H9 (cell line): ENCODE data around the gene COQ8B. TPM values are rescaled to one million over a fixed set of nuclear protein-coding genes. Genes with fewer than 3 reads are reported as not detected.

ENCODE experiments used
- DNase-seq: peaks from one replicate; pipeline ENCODE4 v3.0.0-alpha.2; 2017
- H2AFZ ChIP-seq: one replicate; pipeline ENCODE4 v1.6.1; 2013; ENCODE audit warnings: mild to moderate bottlenecking, low read length, control low read depth, moderate library complexity
- H2AK5ac ChIP-seq: 2 replicates; pipeline ENCODE4 v1.6.1; 2013; ENCODE audit warnings: low read length, control low read depth, mixed read lengths; ENCODE audit not compliant: insufficient read length
- H2BK120ac ChIP-seq: one replicate; pipeline ENCODE4 v1.6.1; 2013; ENCODE audit warnings: low read depth, mild to moderate bottlenecking, low read length, control low read depth, inconsistent platforms; ENCODE audit not compliant: poor library complexity, severe bottlenecking
- H2BK12ac ChIP-seq: 2 replicates; pipeline ENCODE4 v1.6.1; 2013; ENCODE audit warnings: low read length, control low read depth, mixed read lengths, low read depth; ENCODE audit not compliant: insufficient read length
- H2BK15ac ChIP-seq: 2 replicates; pipeline ENCODE4 v1.6.1; 2013; ENCODE audit warnings: low read depth, low read length, control low read depth
- H2BK20ac ChIP-seq: one replicate; pipeline ENCODE4 v1.6.1; 2013; ENCODE audit warnings: low read depth, mild to moderate bottlenecking, low read length, control low read depth, inconsistent platforms; ENCODE audit not compliant: poor library complexity, severe bottlenecking
- H2BK5ac ChIP-seq: 2 replicates; pipeline ENCODE4 v1.6.1; 2013; ENCODE audit warnings: low read length, control low read depth, mixed read lengths; ENCODE audit not compliant: insufficient read length
- H3K14ac ChIP-seq: 2 replicates; pipeline ENCODE4 v1.6.1; 2013; ENCODE audit warnings: low read length, control low read depth; ENCODE audit not compliant: insufficient read depth
- H3K18ac ChIP-seq: 2 replicates; pipeline ENCODE4 v1.6.1; 2013; ENCODE audit warnings: low read depth, mild to moderate bottlenecking, mixed read lengths, low read length, control low read depth; ENCODE audit not compliant: insufficient read length
- H3K23ac ChIP-seq: 2 replicates; pipeline ENCODE4 v1.6.1; 2013; ENCODE audit warnings: low read length, control low read depth, mixed read lengths, low read depth; ENCODE audit not compliant: insufficient read length
- H3K23me2 ChIP-seq: 2 replicates; pipeline ENCODE4 v1.6.1; 2013; ENCODE audit warnings: low read depth, mild to moderate bottlenecking, mixed read lengths, low read length, control low read depth; ENCODE audit not compliant: insufficient read length, poor library complexity, severe bottlenecking
- H3K27ac ChIP-seq: 2 replicates; pipeline ENCODE4 v1.5.1; 2013; ENCODE audit warnings: low read length, control low read depth, mixed read lengths, low read depth; ENCODE audit not compliant: insufficient read length
- H3K27me3 ChIP-seq: 2 replicates; pipeline ENCODE4 v1.6.1; 2013; ENCODE audit warnings: low read length, control low read depth, inconsistent platforms; ENCODE audit not compliant: insufficient read depth
- H3K4ac ChIP-seq: 2 replicates; pipeline ENCODE4 v1.6.1; 2013; ENCODE audit warnings: low read depth, mild to moderate bottlenecking, control low read depth, inconsistent platforms, low read length, moderate library complexity
- H3K4me1 ChIP-seq: 2 replicates; pipeline ENCODE4 v1.6.1; 2013; ENCODE audit warnings: low read length, control low read depth, inconsistent platforms; ENCODE audit not compliant: insufficient read depth
- H3K4me2 ChIP-seq: 2 replicates; pipeline ENCODE4 v1.6.1; 2013; ENCODE audit warnings: low read length, control low read depth, mixed read lengths; ENCODE audit not compliant: insufficient read length, insufficient read depth
- H3K56ac ChIP-seq: 2 replicates; pipeline ENCODE4 v1.6.1; 2013; ENCODE audit warnings: low read depth, mild to moderate bottlenecking, mixed read lengths, low read length, control low read depth; ENCODE audit not compliant: insufficient read length
- H3K79me1 ChIP-seq: 2 replicates; pipeline ENCODE4 v1.6.1; 2013; ENCODE audit warnings: low read depth, mild to moderate bottlenecking, moderate library complexity, low read length, control low read depth, inconsistent platforms; ENCODE audit not compliant: insufficient read depth, poor library complexity, severe bottlenecking
- H3K79me2 ChIP-seq: 2 replicates; pipeline ENCODE4 v1.6.1; 2013; ENCODE audit warnings: low read length, control low read depth, inconsistent platforms; ENCODE audit not compliant: insufficient read depth
- H3K9ac ChIP-seq: 2 replicates; pipeline ENCODE4 v1.6.1; 2013; ENCODE audit warnings: low read length, control low read depth, mixed read lengths; ENCODE audit not compliant: insufficient read length; ENCODE audit errors: extremely low read depth
- H3K9me3 ChIP-seq: one replicate; pipeline ENCODE4 v1.6.1; 2013; ENCODE audit warnings: low read depth, low read length, inconsistent platforms; ENCODE audit not compliant: control insufficient read depth
- H3T11ph ChIP-seq: one replicate; pipeline ENCODE4 v1.6.1; 2013; ENCODE audit warnings: mild to moderate bottlenecking, low read length, control low read depth, inconsistent platforms
- H4K20me1 ChIP-seq: one replicate; pipeline ENCODE4 v1.6.1; 2013; ENCODE audit not compliant: control insufficient read depth, insufficient read length, insufficient read depth
- H4K5ac ChIP-seq: 2 replicates; pipeline ENCODE4 v1.6.1; 2013; ENCODE audit warnings: low read depth, mild to moderate bottlenecking, mixed read lengths, low read length, control low read depth; ENCODE audit not compliant: insufficient read length
- H4K8ac ChIP-seq: replicated peaks from 2 replicates; pipeline ENCODE4 v1.6.1; 2013; ENCODE audit warnings: low read length, control low read depth, mixed read lengths, low read depth; ENCODE audit not compliant: insufficient read length
- H4K91ac ChIP-seq: 2 replicates; pipeline ENCODE4 v1.6.1; 2013; ENCODE audit warnings: low read depth, mild to moderate bottlenecking, moderate library complexity, mixed read lengths, low read length, control low read depth; ENCODE audit not compliant: insufficient read length
- H3K27ac Mint-ChIP-seq, 3 experiments: 2 replicates in 2 of 3; 3 replicates in 1 of 3; pipeline ENCODE4 v1.8.0; 2020 to 2021; ENCODE audit warnings: mixed read lengths in 3 of 3, mild to moderate bottlenecking in 1 of 3, moderate library complexity in 1 of 3
- H3K27me3 Mint-ChIP-seq: 2 replicates; pipeline ENCODE4 v1.8.0; 2021; ENCODE audit warnings: low read depth, mild to moderate bottlenecking, moderate library complexity, mixed read lengths
- H3K36me3 Mint-ChIP-seq, 3 experiments: 2 replicates in 2 of 3; 3 replicates in 1 of 3; pipeline ENCODE4 v1.8.0; 2020 to 2021; ENCODE audit warnings: low read depth in 3 of 3, mixed read lengths in 3 of 3; ENCODE audit not compliant: insufficient read depth in 1 of 3
- H3K4me1 Mint-ChIP-seq, 2 experiments: 2 replicates each; pipeline ENCODE4 v1.8.0; 2020; ENCODE audit warnings: mixed read lengths in 2 of 2
- H3K4me3 Mint-ChIP-seq, 2 experiments: 2 replicates in 1 of 2; 3 replicates in 1 of 2; pipeline ENCODE4 v1.8.0; 2020 to 2021; ENCODE audit warnings: mild to moderate bottlenecking in 2 of 2, mixed read lengths in 2 of 2, moderate library complexity in 1 of 2
- H3K9me3 Mint-ChIP-seq, 2 experiments: 2 replicates in 1 of 2; 3 replicates in 1 of 2; pipeline ENCODE4 v1.8.0; 2020; ENCODE audit warnings: mild to moderate bottlenecking in 2 of 2, mixed read lengths in 2 of 2, moderate library complexity in 1 of 2
- CTCF ChIP-seq: fragments of 200-600 bp; sonication (generic); conservative IDR thresholded peaks from 3 replicates; pipeline ENCODE4 v1.8.0; 2021; ENCODE audit warnings: antibody characterized with exemption, mild to moderate bottlenecking
- WGBS: extraction: QIAGEN DNeasy Blood & Tissue Kit; methylation state at CpG from one replicate; pipeline ENCODE4 v1.1.7; 2013; ENCODE audit warnings: missing lambda C conversion rate, low lambda C conversion rate, mixed read lengths; ENCODE audit not compliant: insufficient read length; ENCODE audit errors: extremely low coverage; 5-methylcytosine and 5-hydroxymethylcytosine counted together
- total RNA-seq: library from RNA; stranded (reverse); gene quantifications from 2 replicates; pipeline ENCODE4 v1.2.1, GENCODE V29; 2021

Gene COQ8B
- total RNA-seq, 1 experiment from 2014 or later = 40.5 TPM

GRCh38 chr19:40741527-40742390 lies 25.1 kb upstream of the COQ8B start:
- Histone ChIP-seq H3K4ac (no peak overlapping the region), H3K18ac (no peak overlapping the region), H4K20me1 (no peaks in the 10 kb centered on the region), H2BK15ac (no peak overlapping the region), H3K79me1 (no peaks in the 10 kb centered on the region), H3K14ac (no peak overlapping the region; the same call in 1 of the 2 replicates), H2AFZ (no peak overlapping the region), H3K27me3 (no peaks in the 10 kb centered on the region), H3K23ac (no peak overlapping the region), H3T11ph (no peak overlapping the region), H3K56ac (no peak overlapping the region), H3K9ac (no peak overlapping the region), H2BK20ac (no peak overlapping the region), H4K8ac (no peak overlapping the region), H2AK5ac (no peak overlapping the region), H3K9me3 (no peaks in the 10 kb centered on the region), H3K79me2 (no peaks in the 10 kb centered on the region), H3K23me2 (no peaks in the 10 kb centered on the region), H4K91ac (no peak overlapping the region), H3K4me2 (no peak overlapping the region), H3K4me1 (0 out of 2 replicates have a peak, but pooled peaks cover 4% of the 10 kb centered on the region), H2BK12ac (no peak overlapping the region), H2BK5ac (no peak overlapping the region), H3K27ac (no peak overlapping the region), H2BK120ac (no peak overlapping the region), H4K5ac (no peak overlapping the region)
- peaks cover 11 to 15% of the 10 kb centered on the region in 2 experiments for H3K4me1 Mint-ChIP-seq
- no peaks in the 10 kb centered on the region for H3K27me3 Mint-ChIP-seq
- H3K36me3 Mint-ChIP-seq = peaks cover 6 to 27% (median 23%) of the 10 kb centered on the region in 3 experiments; a peak in 6 of 7 replicates
- no peak overlapping the region for H3K4me3 Mint-ChIP-seq
- H3K9me3 Mint-ChIP-seq = no peaks in the 10 kb centered on the region
- DNase-seq = no peak
- WGBS = no CpG with 5 or more reads among the region's 10 CpGs
- H3K27ac Mint-ChIP-seq = peak overlapping the region; percentile 9 to 93 (median 77); a peak in 5 of 7 replicates
- no peak for TF ChIP-seq CTCF
